IMR-90 (cell line): Measurements from ENCODE around the gene ANKH. TPM values are rescaled to one million over a fixed set of nuclear protein-coding genes. Genes with fewer than 3 reads are reported as not detected.

Experiments
- ATAC-seq: fragments of 200-7000 bp; cut with Tn5 transposase; 2 replicates; pipeline ENCODE4 v1.9.1; 2020; ENCODE audit warnings: low read depth, mild to moderate bottlenecking, moderate library complexity
- BruUV-seq: library from RNA; stranded (reverse); fragments of 400-500 nt; replicated peaks from 2 replicates; lab custom pipeline; 2021; lab: Mats Ljungman, UMichigan
- CTCF ChIA-PET: fragments of 300-600 bp; formaldehyde crosslinking; extraction: SDS; loops from one replicate; lab custom pipeline; 2021; ENCODE audit warnings: antibody characterized with exemption; lab: Yijun Ruan, JAX
- POLR2A ChIA-PET: fragments of 300-600 bp; sonication (Branson Sonifier 250); formaldehyde crosslinking; loops from one replicate; lab custom pipeline; 2022; ENCODE audit warnings: antibody characterized with exemption; ENCODE audit not compliant: unreplicated experiment; lab: Charles Lee
- DNase-seq: peaks from one replicate; pipeline ENCODE4 v3.0.0; 2013
- H2AFZ ChIP-seq: replicated peaks from 2 replicates; pipeline ENCODE3; 2013; ENCODE audit warnings: low read length, mild to moderate bottlenecking; ENCODE audit not compliant: poor library complexity
- H2AK5ac ChIP-seq: 2 replicates; pipeline ENCODE4 v1.6.1; 2013; ENCODE audit warnings: low read depth, low read length, inconsistent platforms
- H2AK9ac ChIP-seq: replicated peaks from 2 replicates; pipeline ENCODE3; 2013; ENCODE audit warnings: mild to moderate bottlenecking, low read depth, low read length, moderate library complexity; ENCODE audit not compliant: poor library complexity
- H2BK120ac ChIP-seq: 2 replicates; pipeline ENCODE4 v1.6.1; 2013; ENCODE audit warnings: low read depth, low read length, inconsistent platforms
- H2BK15ac ChIP-seq: 3 replicates; pipeline ENCODE4 v1.6.1; 2013; ENCODE audit warnings: low read depth, low read length, inconsistent platforms
- H2BK20ac ChIP-seq: 2 replicates; pipeline ENCODE4 v1.6.1; 2013; ENCODE audit warnings: low read depth, mild to moderate bottlenecking, inconsistent platforms, low read length, moderate library complexity
- H2BK5ac ChIP-seq: 2 replicates; pipeline ENCODE4 v1.6.1; 2013; ENCODE audit warnings: mild to moderate bottlenecking, low read depth, low read length, inconsistent platforms; ENCODE audit not compliant: poor library complexity, severe bottlenecking
- H3K14ac ChIP-seq: replicated peaks from 2 replicates; pipeline ENCODE4 v1.6.1; 2013; ENCODE audit warnings: low read depth, low read length, inconsistent platforms
- H3K18ac ChIP-seq: 2 replicates; pipeline ENCODE4 v1.6.1; 2013; ENCODE audit warnings: low read depth, low read length, control low read depth
- H3K23ac ChIP-seq: 2 replicates; pipeline ENCODE4 v1.6.1; 2013; ENCODE audit warnings: low read depth, low read length, inconsistent platforms
- H3K27ac ChIP-seq: 2 replicates; pipeline ENCODE4 v1.5.1; 2013; ENCODE audit warnings: mild to moderate bottlenecking, control low read depth, low read length; ENCODE audit not compliant: insufficient read depth
- H3K27me3 ChIP-seq: 2 replicates; pipeline ENCODE4 v1.6.1; 2013; ENCODE audit warnings: low read length; ENCODE audit not compliant: control insufficient read depth, insufficient read depth
- H3K36me3 ChIP-seq: 2 replicates; pipeline ENCODE4 v1.6.1; 2013; ENCODE audit warnings: low read length, mixed read lengths; ENCODE audit not compliant: control insufficient read depth, insufficient read depth
- H3K4ac ChIP-seq: 2 replicates; pipeline ENCODE4 v1.6.1; 2013; ENCODE audit warnings: low read depth, low read length, inconsistent platforms
- H3K4me1 ChIP-seq: 2 replicates; pipeline ENCODE4 v1.6.1; 2013; ENCODE audit warnings: low read length, mixed read lengths; ENCODE audit not compliant: control insufficient read depth, insufficient read depth
- H3K4me2 ChIP-seq: 2 replicates; pipeline ENCODE4 v1.6.1; 2013; ENCODE audit warnings: low read depth, mild to moderate bottlenecking, control low read depth, low read length, moderate library complexity
- H3K4me3 ChIP-seq: 2 replicates; pipeline ENCODE4 v1.5.1; 2013; ENCODE audit warnings: low read depth, mild to moderate bottlenecking, control low read depth, low read length, moderate library complexity; ENCODE audit not compliant: insufficient read depth
- H3K56ac ChIP-seq: 2 replicates; pipeline ENCODE4 v1.6.1; 2013; ENCODE audit warnings: low read length, inconsistent platforms; ENCODE audit not compliant: insufficient read depth; ENCODE audit errors: extremely low read depth
- H3K79me1 ChIP-seq, 2 experiments: 2 replicates each; pipeline ENCODE4 v1.6.1; 2013; ENCODE audit warnings: low read length in 2 of 2, inconsistent platforms in 1 of 2, low read depth in 1 of 2
- H3K9ac ChIP-seq: 2 replicates; pipeline ENCODE4 v1.6.1; 2013; ENCODE audit warnings: low read depth, low read length, control low read depth
- H3K9me1 ChIP-seq: 2 replicates; pipeline ENCODE4 v1.6.1; 2013; ENCODE audit warnings: low read length, inconsistent platforms; ENCODE audit not compliant: insufficient read depth
- H3K9me3 ChIP-seq: 2 replicates; pipeline ENCODE4 v1.6.1; 2013; ENCODE audit warnings: low read length; ENCODE audit not compliant: control insufficient read depth, insufficient read depth
- H4K20me1 ChIP-seq: 2 replicates; pipeline ENCODE4 v1.6.1; 2013; ENCODE audit warnings: low read length, inconsistent platforms; ENCODE audit not compliant: insufficient read depth
- H4K5ac ChIP-seq: 2 replicates; pipeline ENCODE4 v1.6.1; 2013; ENCODE audit warnings: mild to moderate bottlenecking, low read depth, low read length, control low read depth
- H4K8ac ChIP-seq, 2 experiments: 2 replicates each; pipeline ENCODE4 v1.6.1; 2013; ENCODE audit warnings: low read depth in 2 of 2, low read length in 2 of 2, control low read depth in 1 of 2, inconsistent platforms in 1 of 2
- H4K91ac ChIP-seq: 2 replicates; pipeline ENCODE4 v1.6.1; 2013; ENCODE audit warnings: low read depth, low read length, inconsistent platforms; ENCODE audit not compliant: insufficient read depth
- USF2 ChIP-seq: fragments of 150-350 bp; IDR thresholded peaks from 2 replicates; pipeline ENCODE4 v1.6.1; 2017; ENCODE audit warnings: mild to moderate bottlenecking, antibody characterized with exemption, low read length, low read depth
- WGBS, 2 experiments: methylation state at CpG; one replicate each; pipeline versions ENCODE4 v1.1.5 to v1.1.7; 2013; ENCODE audit warnings: missing lambda C conversion rate in 2 of 2; ENCODE audit not compliant: insufficient read length in 1 of 2; ENCODE audit errors: extremely low coverage in 2 of 2; 5-methylcytosine and 5-hydroxymethylcytosine counted together
- dilution Hi-C: fragments of 300-500 bp; cut with HindIII; formaldehyde crosslinking; loops from one replicate; pipeline ENCODE4 v1.14.3; 2018; ENCODE audit warnings: low sequenced_read_pairs; ENCODE audit not compliant: unreplicated experiment
- in situ Hi-C: fragments of 300-500 bp; cut with MboI; formaldehyde crosslinking; loops from 3 replicates; pipeline ENCODE4 v1.14.3; 2019; ENCODE audit warnings: low sequenced_read_pairs, inconsistent platforms, mixed read lengths
- intact Hi-C: fragments of 100-400 bp; cut with micrococcal nuclease; formaldehyde crosslinking; loops from 2 replicates; pipeline ENCODE4 v1.10.0; 2022
- polyA plus RNA-seq, 3 experiments: library from polyadenylated mRNA; depleted of rRNA; stranded (reverse); fragments of >200 nt; gene quantifications; 2 replicates each; pipeline ENCODE4 v1.2.3, GENCODE V29; 2012; ENCODE audit warnings: low replicate concordance in 1 of 3
- total RNA-seq: library from RNA; depleted of rRNA; stranded (reverse); fragments of >200 nt; gene quantifications from 2 replicates; pipeline ENCODE4 v1.2.3, GENCODE V29; 2012

ANKH gene
- total and polyA plus RNA-seq, 2 of the 4 experiments (the other 2 are of a cell fraction) = 5.2 to 17.2 TPM

GRCh38 chr5:14768508-14769365 is 102.8 kb downstream of the ANKH start:
- H3K9me1 ChIP-seq = no peaks in the 10 kb centered on the region; the same call in 1 of the 2 replicates
- dilution Hi-C loops (no loop called here), in situ Hi-C loops (no loop called here), intact Hi-C loops (no loop called here)
- H4K91ac ChIP-seq = no peak overlapping the region
- H3K4me3 ChIP-seq = no peak overlapping the region
- no peak overlapping the region for H3K14ac ChIP-seq
- H3K4me1 ChIP-seq = no peaks in the 10 kb centered on the region
- H2AK5ac ChIP-seq = no peak overlapping the region
- BruUV-seq = no TSS peak
- H3K56ac ChIP-seq = no peak overlapping the region
- no peak overlapping the region for H4K8ac ChIP-seq
- 95% methylated on average over 4 of the region's 17 CpGs; no CpG with 5 or more reads in 1 of the 2 experiments for WGBS, 2 experiments
- TF ChIP-seq USF2 = no peak
- no peak overlapping the region for H2BK120ac ChIP-seq
- DNase-seq = no peak
- no peaks in the 10 kb centered on the region for H3K27me3 ChIP-seq
- no peak overlapping the region for H3K4me2 ChIP-seq
- no peak for ATAC-seq
- peaks cover 0 to 3% of the 10 kb centered on the region in 2 experiments; a peak in 1 of 4 replicates for H3K79me1 ChIP-seq
- no peak overlapping the region for H3K9ac ChIP-seq
- H2BK5ac ChIP-seq = no peak overlapping the region
- H4K20me1 ChIP-seq = no peaks in the 10 kb centered on the region
- no peak overlapping the region for H2BK20ac ChIP-seq
- no peak overlapping the region for H3K27ac ChIP-seq
- no peak overlapping the region for H4K5ac ChIP-seq
- H3K23ac ChIP-seq = no peak overlapping the region
- H2AFZ ChIP-seq = no peak overlapping the region
- no peak overlapping the region for H3K4ac ChIP-seq
- H3K36me3 ChIP-seq = 0 out of 2 replicates have a peak, but pooled peaks cover 2% of the 10 kb centered on the region
- H3K9me3 ChIP-seq = no peaks in the 10 kb centered on the region
- H3K18ac ChIP-seq = no peak overlapping the region
- no peak overlapping the region for H2BK15ac ChIP-seq
- CTCF ChIA-PET = no interaction called here
- POLR2A ChIA-PET = no interaction called here
- H2AK9ac ChIP-seq = no peak overlapping the region
